HPDE6-E6E7 (cell line): ENCODE measurements around the gene BCL11B.
A peak's percentile ranks its signal among the peaks of the same experiment; 100 is the strongest.

Experiments used
- DNase-seq: peaks from one replicate; pipeline ENCODE4 v3.0.0; 2011; ENCODE audit warnings: missing footprints; ENCODE audit errors: extremely low spot score

Gene BCL11B

DNA sequence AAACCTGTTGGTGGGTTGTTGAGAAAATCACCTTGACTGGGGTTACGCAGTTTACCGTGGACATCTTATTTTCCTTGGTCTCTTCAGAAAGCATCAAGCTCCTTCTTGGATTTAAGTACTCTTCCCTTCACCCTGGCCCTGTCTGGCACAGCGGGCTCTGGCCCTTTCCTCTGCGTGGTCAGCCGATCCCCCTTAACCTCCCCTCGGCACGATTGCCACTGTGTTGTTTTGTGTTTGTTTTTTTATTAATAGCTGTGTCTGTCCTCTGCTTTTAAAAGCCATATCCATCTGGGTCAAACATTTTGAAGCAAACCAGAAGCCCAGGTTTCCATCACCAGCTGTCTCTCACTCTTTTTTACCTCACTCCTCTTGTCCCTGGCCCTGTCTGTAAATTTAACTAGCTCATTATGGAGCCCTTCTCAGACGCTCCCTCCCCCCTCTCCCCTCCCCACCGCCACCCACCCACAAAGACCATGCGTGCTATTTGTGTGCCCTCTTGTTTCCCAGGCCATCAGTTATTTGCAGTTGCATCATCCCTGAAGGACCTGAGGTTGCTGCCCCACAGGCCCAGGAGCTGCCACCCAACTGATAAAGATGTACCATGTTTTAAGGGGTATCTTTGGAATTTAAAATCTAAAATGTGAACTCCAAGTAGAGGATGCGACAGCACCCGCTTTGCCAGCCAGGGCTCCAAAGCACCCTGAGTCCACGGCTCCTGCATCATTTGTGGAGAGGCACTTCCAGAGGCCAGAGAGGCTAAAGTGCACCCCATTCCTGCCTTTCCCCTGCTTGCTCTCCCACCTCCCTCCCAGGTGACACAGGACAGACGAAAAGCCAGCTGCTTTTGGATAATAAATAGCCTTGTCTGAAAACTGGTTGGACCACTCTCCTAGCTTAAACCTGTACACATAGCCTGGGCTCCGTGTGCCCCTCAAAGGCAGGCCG lies 3.9 kb downstream of the BCL11B start:
- no peak for DNase-seq

DNA sequence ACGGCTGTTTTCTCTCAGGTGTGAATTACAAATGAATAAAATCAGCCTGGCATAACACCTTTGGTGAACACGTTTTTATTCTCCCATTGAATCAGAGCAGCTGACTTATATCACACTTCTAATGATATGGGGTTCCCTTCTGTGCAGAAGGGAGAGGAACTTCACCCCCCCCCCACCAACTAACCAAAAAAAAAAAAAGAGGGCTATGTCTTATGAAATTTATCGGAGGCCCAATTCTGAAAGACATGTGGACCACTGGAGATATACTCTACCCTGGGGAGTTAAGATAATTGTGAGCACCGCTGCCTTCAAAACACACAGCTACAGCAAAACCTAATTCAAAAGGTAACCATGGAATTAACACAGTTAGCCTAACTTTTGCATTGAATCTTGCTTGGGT lies 4.6 kb downstream of the BCL11B start:
- no peak for DNase-seq

DNA sequence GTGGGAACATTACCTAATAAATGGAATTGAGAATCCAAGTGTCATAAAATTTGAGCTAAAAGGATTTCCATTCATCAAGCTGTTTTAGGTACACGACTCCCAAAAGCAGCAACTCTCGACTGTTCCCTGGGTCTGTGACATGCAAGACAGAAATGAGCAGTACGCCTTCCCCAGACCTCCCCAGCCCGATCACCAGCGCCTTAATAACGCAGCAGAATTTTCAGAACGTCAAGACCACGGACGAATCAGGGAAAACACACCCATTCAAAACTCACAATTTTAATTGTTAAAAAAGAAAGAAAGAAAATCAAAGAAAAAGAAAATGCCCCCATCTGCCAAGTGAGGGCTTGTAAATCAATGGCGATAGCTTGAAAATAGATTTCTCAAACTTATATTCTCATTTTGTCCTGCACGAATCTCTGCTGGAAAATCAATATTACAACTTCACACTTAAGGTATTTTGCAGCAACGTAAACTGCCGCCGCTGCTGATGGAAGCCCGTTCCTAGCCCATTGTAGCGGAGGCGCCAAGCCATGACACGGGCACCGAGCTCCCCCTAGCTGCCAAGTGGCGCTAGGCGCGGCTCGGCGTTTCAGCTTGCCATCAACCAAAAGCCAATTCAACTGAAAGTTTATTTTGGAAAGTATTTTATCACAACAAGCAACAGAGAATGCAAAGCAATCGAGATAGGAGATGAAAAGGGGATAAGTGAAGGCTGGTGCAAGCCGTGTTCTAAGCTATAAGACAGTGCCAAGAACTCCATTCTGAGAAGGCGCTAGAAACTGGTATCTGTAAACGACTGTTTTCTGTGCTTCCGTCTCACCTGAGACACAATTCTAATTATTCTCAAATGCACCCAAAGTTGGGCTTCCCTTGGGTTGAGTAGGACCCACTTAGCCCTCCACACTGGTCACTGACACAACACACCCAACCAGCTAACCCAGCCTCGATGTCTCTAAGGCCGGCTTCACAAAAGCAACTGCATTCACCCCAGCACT lies 5.5 kb downstream of the BCL11B start:
- DNase-seq, result peak; percentile 67

DNA sequence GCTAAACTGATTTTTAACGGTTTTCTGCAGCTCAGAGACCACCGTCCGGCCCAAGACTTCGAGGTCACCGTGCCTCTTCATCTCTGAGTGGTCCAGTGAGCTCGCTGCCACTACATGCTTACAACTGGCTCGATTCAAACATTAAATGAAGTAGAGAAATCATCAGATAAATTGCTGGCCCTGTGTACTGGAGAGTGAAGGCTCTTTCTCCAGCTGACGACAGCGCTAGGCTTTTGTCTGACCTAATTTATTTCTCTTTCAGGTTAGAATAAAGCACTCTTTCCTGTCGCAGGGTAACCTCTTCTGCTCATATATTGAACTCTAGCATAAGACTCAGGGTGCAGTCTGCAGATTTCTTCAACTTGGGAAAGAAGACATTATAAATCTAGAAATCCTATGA lies 6.4 kb downstream of the BCL11B start:
- no peak for DNase-seq

DNA sequence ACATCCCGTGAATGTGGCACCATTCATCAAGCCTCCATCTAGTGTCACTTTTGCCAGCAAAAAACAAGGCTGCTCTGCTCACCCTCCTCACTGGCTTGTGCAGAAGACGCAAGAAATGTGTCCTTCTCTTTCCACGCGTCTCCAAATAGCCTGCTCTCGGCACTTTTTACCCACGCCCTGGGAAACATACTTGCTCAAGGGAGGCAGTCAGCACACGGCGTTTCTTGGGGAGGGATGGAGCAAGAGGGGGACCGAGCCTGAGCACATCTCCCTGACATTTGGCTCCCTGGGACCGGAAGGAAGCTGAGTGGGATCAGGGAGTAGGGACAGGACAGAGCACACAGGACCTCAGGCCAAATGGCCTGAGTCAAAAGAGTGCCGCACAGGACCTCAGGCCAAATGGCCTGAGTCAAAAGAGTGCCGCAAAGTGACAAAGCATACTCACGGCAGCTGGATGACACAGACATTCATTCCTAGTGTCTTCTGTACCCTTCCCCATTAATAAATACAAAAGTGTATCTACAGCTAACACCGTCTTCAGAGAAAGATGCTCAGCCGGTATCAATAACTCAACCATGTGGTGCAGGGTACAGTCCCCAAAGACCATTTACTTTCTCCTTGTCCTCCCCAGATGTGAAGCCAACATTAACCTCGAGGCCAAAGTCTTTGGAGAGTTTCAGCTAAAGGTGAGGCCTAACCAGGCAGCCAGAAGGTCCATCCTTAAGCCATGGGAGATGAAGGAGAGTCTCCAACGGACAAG lies 7.1 kb downstream of the BCL11B start:
- DNase-seq, result no peak

DNA sequence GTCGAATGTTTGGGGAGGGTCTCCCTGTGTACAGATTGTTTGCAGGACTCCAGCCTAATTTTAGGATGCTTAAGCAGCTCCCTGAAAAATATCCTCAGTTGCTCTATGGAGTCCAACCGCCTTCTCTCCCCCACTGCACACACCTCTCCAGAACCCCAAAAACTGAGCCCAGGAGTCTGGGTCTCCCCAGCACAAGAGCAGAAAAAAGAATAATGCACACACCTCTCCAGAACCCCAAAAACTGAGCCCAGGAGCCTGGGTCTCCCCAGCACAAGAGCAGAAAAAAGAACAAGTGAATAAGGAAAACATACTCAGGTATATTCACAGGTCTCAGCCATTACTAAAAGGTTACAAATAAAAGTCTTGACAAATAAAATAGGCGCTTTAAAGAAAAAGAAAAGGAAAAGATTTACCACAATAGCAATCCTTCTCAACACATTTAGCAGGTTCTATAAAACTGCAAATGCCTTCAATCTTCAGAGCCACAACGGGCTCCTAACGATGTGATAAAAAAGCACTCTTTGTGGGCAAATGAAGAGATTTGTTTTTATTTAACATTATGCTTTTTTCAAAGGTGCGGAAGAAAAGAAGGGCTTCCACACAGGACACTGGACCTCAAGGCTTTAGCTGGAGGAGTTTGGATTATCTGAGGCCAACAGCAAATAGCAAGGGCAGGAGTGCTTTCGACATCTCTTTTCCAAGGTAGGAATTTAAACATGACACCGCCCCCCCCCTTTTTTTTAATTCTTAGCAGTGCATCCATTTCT lies 8.2 kb downstream of the BCL11B start:
- DNase-seq, result no peak

DNA sequence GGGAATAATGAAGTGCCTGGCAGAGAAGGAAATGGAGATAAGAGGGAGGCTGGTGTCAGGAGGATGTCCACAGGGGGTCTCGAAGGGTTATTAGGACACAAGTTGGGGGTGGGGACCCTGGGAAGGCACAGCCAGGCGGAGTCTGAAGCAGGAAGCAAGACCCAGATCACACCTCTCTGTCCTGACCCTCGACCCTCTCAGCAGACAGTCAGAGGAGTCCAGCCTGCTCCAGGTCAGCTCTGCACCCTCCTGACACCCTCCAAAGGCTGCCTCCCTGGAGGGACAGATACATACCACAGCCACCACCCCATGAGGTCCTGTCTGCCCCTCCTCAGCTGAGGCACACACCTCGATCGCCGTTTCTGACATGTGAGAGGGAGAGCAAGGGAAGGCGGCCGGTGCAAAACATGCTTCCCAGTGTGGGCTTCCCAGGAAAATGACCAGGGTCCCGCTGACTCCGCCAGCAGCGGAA lies 9.0 kb downstream of the BCL11B start:
- no peak for DNase-seq

DNA sequence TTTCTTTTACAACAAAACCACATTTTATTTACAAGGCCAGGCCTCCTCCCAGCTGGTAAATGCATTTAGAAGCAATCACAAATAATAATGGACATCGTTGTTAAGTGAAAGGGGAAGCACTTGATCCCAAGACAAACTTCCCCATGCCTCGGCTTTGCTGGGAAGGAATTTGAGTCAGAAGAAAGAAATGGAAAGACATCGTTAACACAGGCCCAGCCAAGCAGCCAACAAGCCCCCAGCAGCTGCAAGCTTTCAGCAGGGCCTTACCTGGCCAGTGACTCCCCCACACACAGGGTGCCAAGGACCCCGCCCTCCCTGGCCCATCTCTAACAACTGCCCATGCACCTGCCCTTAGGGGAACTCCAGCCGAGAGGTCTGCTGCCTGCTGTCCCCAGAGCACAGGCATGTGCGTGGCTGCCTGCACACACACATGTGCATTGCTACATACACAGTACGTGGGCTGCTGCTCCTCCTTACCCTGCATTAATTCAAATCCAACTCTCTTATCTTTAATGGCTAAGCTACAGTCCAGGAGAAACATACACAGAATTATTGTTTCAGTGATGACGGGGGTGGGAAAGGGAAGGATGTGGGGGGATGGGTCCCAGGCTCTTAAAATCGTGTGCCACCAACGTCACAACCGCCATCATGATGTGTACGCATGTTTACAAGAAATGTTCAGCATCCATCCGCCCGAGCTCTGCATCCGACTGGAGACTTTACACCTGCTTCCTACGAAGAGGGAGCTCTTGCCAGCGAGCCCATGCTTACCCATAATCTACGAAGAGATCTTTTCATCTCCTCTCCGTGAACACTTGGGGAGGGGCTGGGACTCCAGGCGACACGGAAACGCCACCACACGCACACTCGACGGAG lies 9.8 kb downstream of the BCL11B start:
- no peak for DNase-seq

DNA sequence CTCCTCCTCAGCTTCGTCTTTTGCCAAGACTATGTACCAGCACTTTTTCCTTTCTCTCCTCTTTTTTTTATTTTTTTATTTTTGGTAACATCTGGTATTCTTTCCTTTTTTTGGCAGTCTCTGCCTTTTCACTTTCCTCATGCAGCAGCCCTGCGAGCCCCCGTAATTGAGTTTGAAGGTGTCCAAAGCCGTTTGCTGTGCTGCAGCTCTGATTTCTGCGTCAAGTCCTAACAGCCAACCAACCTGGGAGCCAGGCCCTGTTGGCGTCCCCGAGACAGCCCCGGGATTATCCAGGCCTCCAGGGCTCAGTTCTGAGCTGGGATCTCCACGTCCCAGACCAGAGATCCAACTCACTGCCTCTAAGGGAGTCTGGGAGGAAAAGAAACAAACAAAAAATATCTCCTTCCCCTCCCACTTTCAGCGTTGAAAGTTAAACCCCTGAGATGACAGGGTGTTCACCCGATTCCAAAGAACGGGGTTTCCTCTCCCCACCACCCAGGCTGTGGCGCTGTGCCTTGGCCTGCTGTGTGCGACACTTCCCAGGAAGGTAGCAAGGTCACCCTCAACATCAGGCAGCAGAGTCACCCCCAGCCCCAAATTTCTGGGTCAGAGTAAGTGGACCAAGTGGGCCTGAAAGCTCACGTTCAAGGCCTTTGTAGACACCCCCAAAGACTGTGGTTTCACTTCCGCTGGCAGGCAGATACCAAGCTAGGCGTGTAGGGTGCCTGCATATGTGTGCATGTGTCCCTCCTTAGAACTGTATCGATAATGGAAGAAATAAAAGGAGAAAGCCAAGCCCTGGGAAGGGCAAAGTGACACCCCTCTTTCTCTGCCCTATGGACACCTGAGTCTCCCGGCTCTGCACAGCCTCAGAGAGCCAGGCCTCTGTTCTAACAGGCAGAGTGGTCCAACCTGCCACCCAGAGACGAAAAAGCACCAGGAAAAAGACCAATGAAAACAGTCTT lies 11.1 kb downstream of the BCL11B start:
- no peak for DNase-seq

DNA sequence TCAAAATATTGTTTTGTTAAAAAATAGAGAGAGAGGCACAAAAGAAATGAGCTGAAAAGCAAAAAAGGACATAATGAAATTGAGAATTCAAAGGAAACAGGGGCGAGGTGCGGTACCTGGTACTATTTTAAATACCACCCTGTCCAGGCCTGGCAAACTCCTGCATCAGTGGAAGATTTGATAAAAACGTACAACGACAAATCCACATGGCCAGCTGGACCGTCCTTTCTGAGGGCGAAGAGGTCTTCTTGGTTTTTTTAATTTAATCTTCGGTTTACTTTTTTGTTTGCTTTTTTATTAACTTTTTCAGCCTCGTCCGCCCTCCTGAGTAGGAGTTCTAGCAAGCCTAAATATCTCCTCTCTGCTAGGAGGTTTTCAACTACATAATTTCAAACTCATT lies 11.9 kb downstream of the BCL11B start:
- DNase-seq, result no peak

DNA sequence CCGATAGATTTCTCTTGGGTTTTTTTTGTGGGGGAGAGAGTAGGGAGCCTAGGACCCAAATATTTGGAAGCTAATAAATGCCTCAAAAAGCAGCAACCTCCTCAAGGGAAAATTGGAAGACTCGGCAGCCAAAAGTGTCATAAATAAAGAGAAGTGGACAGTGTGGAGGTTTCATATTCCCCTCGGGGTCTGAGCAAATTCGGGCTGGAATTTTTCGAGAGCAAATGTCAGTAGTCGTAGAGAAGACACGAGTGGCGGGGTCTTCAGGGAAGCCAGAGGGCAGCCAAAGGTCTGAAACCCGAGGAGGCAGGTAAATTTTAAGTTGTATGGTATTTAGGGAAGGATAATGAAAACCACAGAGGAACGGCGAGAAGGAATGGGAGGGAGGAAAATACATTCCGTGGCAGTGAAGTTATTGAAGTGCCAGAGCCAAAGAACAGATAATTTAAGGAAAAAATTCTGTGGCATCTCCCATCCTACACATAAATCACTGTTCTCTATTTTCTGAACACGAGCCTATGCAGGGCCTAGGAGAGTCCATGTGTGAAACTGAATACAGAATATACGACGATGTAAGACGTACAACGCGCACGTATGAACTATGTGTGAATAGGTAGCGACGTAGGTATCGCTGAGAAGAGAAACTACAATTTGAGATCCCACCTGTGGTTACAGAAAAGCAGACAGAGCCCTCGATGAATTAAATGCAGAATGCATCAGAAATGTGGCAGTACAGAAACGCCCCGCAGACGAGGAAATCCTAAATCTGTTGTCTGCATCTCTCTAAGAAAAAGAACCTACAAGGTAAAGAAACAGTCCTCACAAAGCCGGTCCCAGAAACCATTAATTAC lies 12.9 kb downstream of the BCL11B start:
- DNase-seq, result no peak

DNA sequence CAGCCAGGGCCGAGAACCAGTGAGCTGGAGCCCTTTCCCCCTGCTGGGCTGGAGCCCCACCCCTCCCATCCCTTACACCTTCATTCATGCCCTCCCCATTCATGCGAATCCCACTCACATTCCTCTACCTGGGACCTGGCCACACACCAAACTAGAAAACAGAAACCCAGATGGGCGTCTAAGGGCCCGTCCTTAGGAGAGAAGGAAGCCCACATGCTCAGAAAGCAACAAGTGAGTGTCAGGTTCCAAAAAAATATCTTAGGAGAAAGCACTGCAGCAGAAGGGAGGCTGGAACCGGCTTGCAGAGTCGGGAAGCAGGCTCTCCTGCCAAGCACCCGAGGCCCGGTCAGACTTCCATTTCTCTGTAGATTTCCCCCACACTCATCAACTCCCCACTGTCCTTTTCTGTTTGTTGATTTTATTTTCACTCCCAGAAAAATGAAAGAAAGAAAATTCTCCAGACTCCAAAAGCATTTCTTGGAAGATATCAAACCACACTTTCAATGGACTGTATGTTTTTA lies 13.6 kb downstream of the BCL11B start:
- no peak for DNase-seq

DNA sequence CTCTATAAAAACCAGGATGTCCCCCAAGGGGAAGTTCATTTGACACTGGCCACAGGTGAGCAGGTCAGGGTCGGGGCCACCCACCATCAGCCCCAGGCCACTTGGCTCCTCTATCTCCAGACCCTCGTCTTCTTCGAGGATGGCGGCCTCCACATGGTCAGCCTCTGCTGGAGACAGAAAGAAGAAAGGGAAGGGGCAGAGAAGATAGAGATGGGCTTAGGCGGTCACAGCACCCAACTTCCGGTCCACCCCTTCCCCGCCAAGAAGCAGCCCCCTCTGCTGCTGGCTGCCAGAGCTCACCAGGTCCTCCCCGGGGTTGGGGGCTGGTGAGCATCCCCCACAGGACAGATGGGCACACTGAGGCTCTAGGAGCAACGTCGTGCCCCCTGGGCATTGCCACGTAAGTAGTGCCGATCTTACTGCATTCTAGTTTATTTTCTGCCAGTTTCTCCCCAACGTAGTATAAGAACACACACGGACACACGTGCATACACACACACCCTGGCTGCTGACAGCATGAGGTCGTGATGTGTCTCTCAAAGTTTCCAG lies 14.2 kb downstream of the BCL11B start:
- DNase-seq, result no peak

DNA sequence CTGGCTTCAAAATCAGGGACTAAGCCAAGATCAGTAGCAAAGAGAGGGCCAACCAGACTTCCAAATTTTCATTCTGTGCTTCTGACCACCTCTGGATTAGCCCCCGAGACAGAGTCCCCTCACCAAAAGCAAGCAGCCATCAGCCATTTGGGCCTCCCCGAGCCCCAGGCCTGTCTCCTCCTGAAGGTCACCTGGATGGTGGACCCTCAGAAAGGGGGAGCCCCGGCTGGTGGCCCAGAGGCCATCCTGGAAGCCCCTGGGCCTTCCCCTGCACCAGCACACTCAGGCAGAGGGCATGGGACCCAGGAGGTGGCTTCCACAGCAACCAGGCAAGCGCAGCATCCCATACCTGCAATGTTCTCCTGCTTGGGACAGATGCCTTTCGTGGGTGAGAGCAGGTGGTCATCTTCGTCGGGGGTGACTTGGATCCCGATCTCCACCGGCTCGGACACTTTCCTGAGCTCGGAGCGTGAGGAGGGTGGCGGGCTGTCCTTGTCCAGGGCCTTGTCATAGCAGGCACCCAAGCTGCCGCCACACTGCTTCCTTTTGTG lies 14.8 kb downstream of the BCL11B start:
- DNase-seq, result no peak

DNA sequence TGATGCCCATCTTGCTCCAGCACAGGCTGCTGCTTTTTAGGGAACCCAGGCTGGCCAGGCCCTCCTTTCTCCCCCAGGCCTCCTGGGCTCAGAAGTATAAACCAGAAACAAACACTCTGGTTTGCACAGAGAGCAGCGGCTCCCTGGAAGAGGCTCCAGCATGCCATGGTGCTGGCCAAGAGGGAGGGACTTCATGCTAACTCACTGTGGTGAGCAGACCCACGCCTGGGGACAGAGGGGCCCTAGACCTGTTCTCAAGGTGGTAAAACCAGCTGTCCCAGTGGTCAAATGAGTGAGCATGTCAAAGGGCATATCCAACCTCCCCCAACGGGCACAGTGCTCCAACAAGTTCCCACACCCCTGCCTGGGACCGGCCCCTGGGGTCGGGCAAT lies 15.5 kb downstream of the BCL11B start:
- DNase-seq, result no peak

DNA sequence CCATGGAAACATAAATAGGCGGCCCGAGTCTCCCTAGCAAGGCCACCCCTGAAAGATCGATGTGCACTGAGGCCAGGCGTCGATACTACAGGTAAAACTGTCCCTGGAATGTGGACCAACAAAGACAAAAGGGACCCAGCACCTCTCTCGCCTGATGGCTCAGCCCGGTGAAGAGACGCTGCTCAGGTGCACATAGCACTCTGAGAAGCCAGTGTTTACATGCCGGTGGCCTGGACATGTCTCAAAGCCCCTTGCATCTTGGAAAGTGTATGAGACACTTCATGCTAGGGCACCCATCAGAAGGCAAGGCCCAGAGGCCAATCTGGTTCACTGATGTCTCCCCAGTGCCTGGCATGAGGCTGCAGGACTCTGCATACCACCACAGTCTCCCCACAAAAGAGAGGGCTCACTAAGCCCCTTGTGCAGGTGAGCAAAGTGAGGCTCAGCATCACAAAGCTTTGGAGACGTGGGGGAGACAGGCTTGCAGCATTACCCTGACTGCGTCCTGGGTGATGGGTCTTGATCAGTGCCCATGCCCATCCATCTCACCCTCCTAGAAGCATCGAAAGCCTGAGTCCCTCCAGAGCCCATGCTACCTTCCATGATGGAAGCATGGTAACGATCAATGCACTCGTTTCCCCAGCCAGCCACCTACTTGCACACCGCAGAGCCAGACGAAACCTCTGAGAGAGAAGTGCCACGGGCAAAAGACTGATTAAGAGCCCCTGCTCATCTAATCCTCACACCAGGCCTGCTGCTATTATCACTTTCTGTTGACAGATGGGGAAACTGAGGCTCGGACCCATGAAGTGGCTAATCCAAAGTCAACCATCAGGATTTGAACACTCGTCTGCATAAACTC lies 16.1 kb downstream of the BCL11B start:
- no peak for DNase-seq
